OCI-LY7 (cell line): ENCODE results near the gene ADAR.

Experiments used
- CTCF ChIP-seq: fragments of 200-600 bp; sonication (generic); conservative IDR thresholded peaks from 2 replicates; pipeline ENCODE4 v1.5.1; 2014; ENCODE audit warnings: mild to moderate bottlenecking, antibody characterized with exemption, low read length, moderate library complexity, mixed read lengths
- EZH2phosphoT487 ChIP-seq: fragments of 200-600 bp; sonication (generic); IDR thresholded peaks from 2 replicates; pipeline ENCODE4 v1.6.1; 2018; ENCODE audit warnings: low read depth, borderline replicate concordance, mild to moderate bottlenecking, mixed run types, antibody characterized with exemption, low read length, moderate library complexity, mixed read lengths

- TF ChIP-seq CTCF (no peak), EZH2phosphoT487 (no peak)
Measured at GRCh38 chr1:154541231-154541630, 66.8 kb downstream of the ADAR start.
